ENCODE results near the gene TRAPPC12. TPM values are rescaled to one million over a fixed set of nuclear protein-coding genes. Genes with fewer than 3 reads are reported as not detected.
A peak's percentile ranks its signal among the peaks of the same experiment; 100 is the strongest.

The TRAPPC12 gene
- polyA plus RNA-seq, 1 donor from 2014 or later: 76.2 TPM

DNA sequence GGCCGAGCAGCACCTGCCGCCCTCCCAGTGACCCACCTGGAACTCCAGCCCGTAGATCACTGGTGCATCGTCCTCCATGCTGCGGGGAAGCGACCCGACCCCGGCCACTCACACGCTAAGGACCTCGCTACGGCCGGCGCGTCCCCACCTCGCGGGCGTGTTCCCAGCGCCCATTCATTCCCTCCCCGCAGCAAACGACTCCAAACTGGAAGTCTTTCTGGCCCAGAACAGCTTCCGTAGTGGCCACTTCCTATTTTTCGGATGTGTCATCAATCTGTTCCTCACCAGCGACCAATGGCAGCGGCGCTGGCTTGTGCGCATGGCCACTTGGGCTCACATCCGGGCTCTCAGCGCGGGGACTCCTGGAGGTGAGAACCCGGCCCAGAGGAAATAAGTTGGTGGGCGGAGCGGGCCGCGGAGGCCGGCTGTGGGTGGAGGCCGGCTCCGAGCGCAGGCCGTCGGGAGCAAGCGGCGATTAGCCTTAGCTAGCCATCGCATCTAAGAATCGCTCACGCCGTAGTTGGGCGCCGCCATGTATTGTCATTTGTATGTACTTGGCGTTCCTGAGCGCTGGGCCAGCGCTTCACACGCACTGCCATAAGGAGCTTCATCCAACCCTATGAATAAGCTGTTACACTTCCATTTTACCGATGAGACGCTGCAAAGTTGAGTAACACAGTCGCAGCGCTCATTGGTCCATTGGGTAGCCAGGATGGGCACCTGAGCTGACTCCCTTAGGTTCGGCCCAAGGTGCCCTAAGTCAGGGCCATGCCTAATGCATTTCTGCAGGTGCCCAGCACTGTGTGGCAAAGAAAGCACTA lies 1.7 kb upstream of the TRAPPC12 start, which contains the start of gene EIPR1:
Gene EIPR1, minus strand, starts transcription at position 207 of the 821 bp plus-strand sequence. Its CDS starts 129 bp downstream, at position 78.
- H3K4me3 ChIP-seq (ENCODE audit: low read length): peak within 1 kb of the TSS; percentile 81
- H3K9ac ChIP-seq (ENCODE audit: low read length): peak within 1 kb of the TSS; percentile 84
- H4K20me1 ChIP-seq (ENCODE audit: insufficient read depth): no peaks in the 10 kb centered on the region
- peaks cover 29% of the 10 kb centered on the region for H3K79me2 ChIP-seq (replicated peaks; ENCODE audit: insufficient read depth, low read length)
- H3K9me3 ChIP-seq (ENCODE audit: low read length): no peaks in the 10 kb centered on the region
- H3K27ac ChIP-seq (ENCODE audit: low read length): peak within 1 kb of the TSS; percentile 91
- no peaks in the 10 kb centered on the region for H3K9me2 ChIP-seq (ENCODE audit: insufficient read depth, low read length)
- H2AFZ ChIP-seq (ENCODE audit: low read depth, low read length): peak within 1 kb of the TSS; percentile 89
- H3F3A ChIP-seq (ENCODE audit: insufficient read depth, low read length, poor library complexity, severe bottlenecking): no peaks in the 10 kb centered on the region
- TF ChIP-seq, protein P1, sequence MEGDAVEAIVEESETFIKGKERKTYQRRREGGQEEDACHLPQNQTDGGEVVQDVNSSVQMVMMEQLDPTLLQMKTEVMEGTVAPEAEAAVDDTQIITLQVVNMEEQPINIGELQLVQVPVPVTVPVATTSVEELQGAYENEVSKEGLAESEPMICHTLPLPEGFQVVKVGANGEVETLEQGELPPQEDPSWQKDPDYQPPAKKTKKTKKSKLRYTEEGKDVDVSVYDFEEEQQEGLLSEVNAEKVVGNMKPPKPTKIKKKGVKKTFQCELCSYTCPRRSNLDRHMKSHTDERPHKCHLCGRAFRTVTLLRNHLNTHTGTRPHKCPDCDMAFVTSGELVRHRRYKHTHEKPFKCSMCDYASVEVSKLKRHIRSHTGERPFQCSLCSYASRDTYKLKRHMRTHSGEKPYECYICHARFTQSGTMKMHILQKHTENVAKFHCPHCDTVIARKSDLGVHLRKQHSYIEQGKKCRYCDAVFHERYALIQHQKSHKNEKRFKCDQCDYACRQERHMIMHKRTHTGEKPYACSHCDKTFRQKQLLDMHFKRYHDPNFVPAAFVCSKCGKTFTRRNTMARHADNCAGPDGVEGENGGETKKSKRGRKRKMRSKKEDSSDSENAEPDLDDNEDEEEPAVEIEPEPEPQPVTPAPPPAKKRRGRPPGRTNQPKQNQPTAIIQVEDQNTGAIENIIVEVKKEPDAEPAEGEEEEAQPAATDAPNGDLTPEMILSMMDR (IDR thresholded peaks at IDR 0.05; ENCODE audit: poor library complexity, severe bottlenecking): peak; percentile 37
- TF ChIP-seq RAD21 (conservative IDR thresholded peaks at IDR 0.05): peak; percentile 60
- TF ChIP-seq SMC3 (conservative IDR thresholded peaks at IDR 0.05; ENCODE audit: poor library complexity): peak; percentile 67
- no peak for TF ChIP-seq EZH2 (IDR thresholded peaks at IDR 0.05; ENCODE audit: borderline replicate concordance, insufficient read depth, low read length, poor library complexity, severe bottlenecking)
- TF ChIP-seq MXI1 (conservative IDR thresholded peaks at IDR 0.05; ENCODE audit: poor library complexity, severe bottlenecking): peak; percentile 87
- TF ChIP-seq, protein P2, sequence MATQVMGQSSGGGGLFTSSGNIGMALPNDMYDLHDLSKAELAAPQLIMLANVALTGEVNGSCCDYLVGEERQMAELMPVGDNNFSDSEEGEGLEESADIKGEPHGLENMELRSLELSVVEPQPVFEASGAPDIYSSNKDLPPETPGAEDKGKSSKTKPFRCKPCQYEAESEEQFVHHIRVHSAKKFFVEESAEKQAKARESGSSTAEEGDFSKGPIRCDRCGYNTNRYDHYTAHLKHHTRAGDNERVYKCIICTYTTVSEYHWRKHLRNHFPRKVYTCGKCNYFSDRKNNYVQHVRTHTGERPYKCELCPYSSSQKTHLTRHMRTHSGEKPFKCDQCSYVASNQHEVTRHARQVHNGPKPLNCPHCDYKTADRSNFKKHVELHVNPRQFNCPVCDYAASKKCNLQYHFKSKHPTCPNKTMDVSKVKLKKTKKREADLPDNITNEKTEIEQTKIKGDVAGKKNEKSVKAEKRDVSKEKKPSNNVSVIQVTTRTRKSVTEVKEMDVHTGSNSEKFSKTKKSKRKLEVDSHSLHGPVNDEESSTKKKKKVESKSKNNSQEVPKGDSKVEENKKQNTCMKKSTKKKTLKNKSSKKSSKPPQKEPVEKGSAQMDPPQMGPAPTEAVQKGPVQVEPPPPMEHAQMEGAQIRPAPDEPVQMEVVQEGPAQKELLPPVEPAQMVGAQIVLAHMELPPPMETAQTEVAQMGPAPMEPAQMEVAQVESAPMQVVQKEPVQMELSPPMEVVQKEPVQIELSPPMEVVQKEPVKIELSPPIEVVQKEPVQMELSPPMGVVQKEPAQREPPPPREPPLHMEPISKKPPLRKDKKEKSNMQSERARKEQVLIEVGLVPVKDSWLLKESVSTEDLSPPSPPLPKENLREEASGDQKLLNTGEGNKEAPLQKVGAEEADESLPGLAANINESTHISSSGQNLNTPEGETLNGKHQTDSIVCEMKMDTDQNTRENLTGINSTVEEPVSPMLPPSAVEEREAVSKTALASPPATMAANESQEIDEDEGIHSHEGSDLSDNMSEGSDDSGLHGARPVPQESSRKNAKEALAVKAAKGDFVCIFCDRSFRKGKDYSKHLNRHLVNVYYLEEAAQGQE (IDR thresholded peaks at IDR 0.05; ENCODE audit: borderline replicate concordance): peak; percentile 70
- peak; percentile 64 for TF ChIP-seq EP300 (conservative IDR thresholded peaks at IDR 0.05; ENCODE audit: poor library complexity, severe bottlenecking)
- TF ChIP-seq TAF1 (IDR thresholded peaks at IDR 0.05; ENCODE audit: low read depth): peak; percentile 73
- peak; percentile 92 for TF ChIP-seq POLR2AphosphoS5 (IDR thresholded peaks at IDR 0.05)
- no peaks in the 10 kb centered on the region for H3K36me3 ChIP-seq (ENCODE audit: insufficient read depth, low read length)
- H3K4me2 ChIP-seq (ENCODE audit: low read length): peak within 1 kb of the TSS; percentile 89
- H3K27me3 ChIP-seq (ENCODE audit: insufficient read depth, low read depth, low read length): no peaks in the 10 kb centered on the region

DNA sequence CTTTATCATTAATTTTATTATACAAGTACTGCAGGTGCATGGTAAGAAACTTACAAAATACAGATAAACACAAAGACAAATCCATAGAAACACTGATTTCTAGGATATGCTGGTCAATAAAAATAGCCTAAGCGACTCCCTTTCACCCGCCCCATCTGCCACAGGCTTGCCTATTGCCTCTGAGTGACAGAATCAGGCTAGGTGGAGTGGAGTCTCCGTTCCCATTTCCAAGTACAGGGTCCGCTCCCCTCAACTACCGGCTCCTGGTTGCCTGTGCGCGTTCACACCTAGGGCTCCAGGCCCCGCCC lies 201 bp upstream of the TRAPPC12 start:
- H3K36me3 ChIP-seq (ENCODE audit: insufficient read depth, low read length): no peaks in the 10 kb centered on the region
- no peaks in the 10 kb centered on the region for H3K27me3 ChIP-seq (ENCODE audit: insufficient read depth, low read depth, low read length)
- H2AFZ ChIP-seq (ENCODE audit: low read depth, low read length): peak overlapping the region; percentile 43
- TF ChIP-seq MXI1 (conservative IDR thresholded peaks at IDR 0.05; ENCODE audit: poor library complexity, severe bottlenecking): no peak
- no peak for TF ChIP-seq RAD21 (conservative IDR thresholded peaks at IDR 0.05)
- TF ChIP-seq, protein P1 (IDR thresholded peaks at IDR 0.05; ENCODE audit: poor library complexity, severe bottlenecking): no peak
- TF ChIP-seq SMC3 (conservative IDR thresholded peaks at IDR 0.05; ENCODE audit: poor library complexity): no peak
- TF ChIP-seq EP300 (conservative IDR thresholded peaks at IDR 0.05; ENCODE audit: poor library complexity, severe bottlenecking): no peak
- no peak for TF ChIP-seq POLR2AphosphoS5 (IDR thresholded peaks at IDR 0.05)
- TF ChIP-seq, protein P2 (IDR thresholded peaks at IDR 0.05; ENCODE audit: borderline replicate concordance): no peak
- no peak for TF ChIP-seq TAF1 (IDR thresholded peaks at IDR 0.05; ENCODE audit: low read depth)
- TF ChIP-seq EZH2 (IDR thresholded peaks at IDR 0.05; ENCODE audit: borderline replicate concordance, insufficient read depth, low read length, poor library complexity, severe bottlenecking): no peak
- H3K79me2 ChIP-seq (replicated peaks; ENCODE audit: insufficient read depth, low read length): peaks cover 32% of the 10 kb centered on the region
- no peaks in the 10 kb centered on the region for H3F3A ChIP-seq (ENCODE audit: insufficient read depth, low read length, poor library complexity, severe bottlenecking)
- H3K9me2 ChIP-seq (ENCODE audit: insufficient read depth, low read length): no peaks in the 10 kb centered on the region
- H3K4me3 ChIP-seq (ENCODE audit: low read length): peak overlapping the region; percentile 81
- H3K4me2 ChIP-seq (ENCODE audit: low read length): peak overlapping the region; percentile 97
- H4K20me1 ChIP-seq (ENCODE audit: insufficient read depth): no peaks in the 10 kb centered on the region
- peak overlapping the region; percentile 92 for H3K27ac ChIP-seq (ENCODE audit: low read length)
- H3K9me3 ChIP-seq (ENCODE audit: low read length): no peaks in the 10 kb centered on the region
- H3K9ac ChIP-seq (ENCODE audit: low read length): peak overlapping the region; percentile 92
